HepG2 (cell line): ENCODE measurements around the gene ARFGAP1. TPM values are rescaled to one million over a fixed set of nuclear protein-coding genes. Genes with fewer than 3 reads are reported as not detected.

Experiments used
- ATAC-seq: fragments of 200-7000 bp; cut with Tn5 transposase; 3 replicates; pipeline ENCODE4 v1.9.1; 2020; ENCODE audit warnings: mild to moderate bottlenecking, moderate library complexity
- BruUV-seq: library from RNA; stranded (reverse); fragments of 400-500 nt; replicated peaks from 2 replicates; lab custom pipeline; 2021; lab: Mats Ljungman, UMichigan
- CTCF ChIA-PET: fragments of 300-600 bp; formaldehyde crosslinking; extraction: SDS; loops from one replicate; lab custom pipeline; 2021; ENCODE audit warnings: low total read pairs, inconsistent platforms, low intra/inter-chr PET ratio; lab: Yijun Ruan, JAX
- POLR2A ChIA-PET: fragments of 350-600 bp; sonication (Branson Sonifier 250); formaldehyde crosslinking; loops from one replicate; lab custom pipeline; 2020; ENCODE audit warnings: antibody characterized with exemption, inconsistent platforms; lab: Yijun Ruan, JAX
- DNase-seq: peaks from one replicate; pipeline ENCODE4 v3.0.0-alpha.2; 2015; ENCODE audit warnings: low spot score
- FAIRE-seq: peaks from 3 replicates; lab custom pipeline; 2011; peaks lifted over from hg19 to GRCh38; lab: Jason Lieb, UNC
- H2AFZ ChIP-seq: one replicate; pipeline ENCODE4 v1.6.1; 2011; ENCODE audit warnings: low read length, inconsistent platforms
- H3K27ac ChIP-seq: fragments of 300-600 bp; 3 replicates; pipeline ENCODE4 v1.8.0; 2011; ENCODE audit warnings: mixed run types, mild to moderate bottlenecking, mixed read lengths, low read length, inconsistent platforms; ENCODE audit not compliant: insufficient read depth; ENCODE audit errors: extremely low read length
- H3K27me3 ChIP-seq, 2 experiments: fragments of 200-600 bp in 1 of 2; 2 replicates in 1 of 2; 3 replicates in 1 of 2; pipeline versions ENCODE4 v1.6.0 to v1.8.0; 2011; ENCODE audit warnings: low read length in 2 of 2, mild to moderate bottlenecking in 2 of 2, moderate library complexity in 2 of 2, inconsistent platforms in 1 of 2; ENCODE audit not compliant: insufficient read depth in 2 of 2, control insufficient read depth in 1 of 2
- H3K36me3 ChIP-seq, 2 experiments: fragments of 200-600 bp in 1 of 2; replicated peaks in 1 of 2; 2 replicates in 1 of 2; 3 replicates in 1 of 2; pipeline versions ENCODE4 v1.5.1 to v1.8.0; 2011; ENCODE audit warnings: low read length in 2 of 2, inconsistent platforms in 1 of 2; ENCODE audit not compliant: insufficient read depth in 2 of 2, control insufficient read depth in 1 of 2
- H3K4me1 ChIP-seq: 2 replicates; pipeline ENCODE4 v1.5.1; 2012; ENCODE audit warnings: low read length, inconsistent platforms; ENCODE audit not compliant: insufficient read depth
- H3K4me2 ChIP-seq: 2 replicates; pipeline ENCODE4 v1.6.0; 2011; ENCODE audit warnings: low read depth, low read length, inconsistent platforms
- H3K4me3 ChIP-seq, 3 experiments: fragments of 200-600 bp in 1 of 3; sonication (generic), shearing (Covaris generic) in 1 of 3; replicated peaks in 1 of 3; 2 replicates each; pipeline ENCODE4 v1.5.1; 2011 to 2016; ENCODE audit warnings: low read length in 3 of 3, inconsistent platforms in 2 of 3, low read depth in 2 of 3, mild to moderate bottlenecking in 2 of 3, control low read depth in 1 of 3, mixed read lengths in 1 of 3; ENCODE audit not compliant: insufficient read depth in 1 of 3
- H3K79me2 ChIP-seq: one replicate; pipeline ENCODE4 v1.6.1; 2011; ENCODE audit warnings: low read length, inconsistent platforms; ENCODE audit not compliant: insufficient read depth
- H3K9ac ChIP-seq: 2 replicates; pipeline ENCODE4 v1.6.0; 2011; ENCODE audit warnings: mild to moderate bottlenecking, low read depth, low read length, inconsistent platforms; ENCODE audit not compliant: insufficient read depth
- H3K9me3 ChIP-seq: 2 replicates; pipeline ENCODE4 v1.5.1; 2012; ENCODE audit warnings: mild to moderate bottlenecking, low read length
- H4K20me1 ChIP-seq: 2 replicates; pipeline ENCODE4 v1.6.0; 2011; ENCODE audit warnings: inconsistent platforms, mild to moderate bottlenecking, low read length, moderate library complexity; ENCODE audit not compliant: insufficient read depth
- AGO1 ChIP-seq: fragments of 200-400 bp; formaldehyde crosslinking; IDR thresholded peaks from 2 replicates; pipeline ENCODE4 v1.6.1; 2017; ENCODE audit warnings: mild to moderate bottlenecking, low read depth, low read length, moderate library complexity; ENCODE audit not compliant: poor library complexity, severe bottlenecking
- SMAD9 ChIP-seq: sonication (generic); formaldehyde crosslinking; IDR thresholded peaks from 2 replicates; pipeline ENCODE4 v1.5.1; 2020; ENCODE audit warnings: mild to moderate bottlenecking, missing genetic modification reagents
- ZNF710 ChIP-seq: sonication (generic); formaldehyde crosslinking; IDR thresholded peaks from 2 replicates; pipeline ENCODE4 v1.5.0; 2020; ENCODE audit warnings: mild to moderate bottlenecking, missing genetic modification reagents, borderline replicate concordance
- ZSCAN21 ChIP-seq: sonication (generic); formaldehyde crosslinking; IDR thresholded peaks from 2 replicates; pipeline ENCODE4 v1.8.0; 2022; ENCODE audit warnings: mild to moderate bottlenecking, missing genetic modification reagents, moderate library complexity, borderline replicate concordance
- WGBS: methylation state at CpG from one replicate; pipeline ENCODE4 v1.1.6; 2017; ENCODE audit warnings: low lambda C conversion rate; 5-methylcytosine and 5-hydroxymethylcytosine counted together
- in situ Hi-C: cut with HindIII; loops from 2 replicates; pipeline ENCODE4 v1.10.0; 2017; ENCODE audit warnings: low pct_unique_long_range_greater_than_20kb; ENCODE audit not compliant: extremely low pct_ligation_motif_present
- intact Hi-C: fragments of 100-400 bp; cut with micrococcal nuclease; formaldehyde crosslinking; loops from one replicate; pipeline ENCODE4 v1.10.0; 2022; ENCODE audit not compliant: unreplicated experiment
- polyA plus RNA-seq, 8 experiments: library from polyadenylated mRNA; depleted of rRNA in 3 of 8; stranded (reverse) in 7 of 8; unstranded in 1 of 8; fragments of >200 nt; fragmentation: Illumina TruSeq in 4 of 8; extraction: Trizol in 4 of 8; gene quantifications; 2 replicates each; pipeline versions ENCODE4 v1.2.1 to v1.2.3, GENCODE V29; 2011 to 2016; ENCODE audit warnings: low read depth in 4 of 8, missing spikeins in 1 of 8, mixed read lengths in 1 of 8; ENCODE audit not compliant: insufficient read depth in 1 of 8
- total RNA-seq, 5 experiments: library from RNA; depleted of rRNA; stranded (reverse); fragments of >200 nt; fragmentation: Illumina TruSeq; extraction: Trizol; gene quantifications; 2 replicates each; pipeline ENCODE4 v1.2.3, GENCODE V29; 2016; ENCODE audit warnings: low read depth in 1 of 5

Gene ARFGAP1
- total and polyA plus RNA-seq, 2 of the 13 experiments (the other 11 are each of a cell fraction or from before 2014, with no cell fraction given), result 132 TPM

GRCh38 chr20:63259734-63260460, 12.7 kb upstream of the ARFGAP1 start:
- POLR2A ChIA-PET, result no interaction called here
- 61% methylated on average over 25 of the region's 25 CpGs for WGBS
- H3K27ac ChIP-seq, result no peak overlapping the region
- intact Hi-C loops, result no loop called here
- no peaks in the 10 kb centered on the region for H3K79me2 ChIP-seq
- peaks cover 5% of the 10 kb centered on the region; the same call in 1 of the 2 replicates for H4K20me1 ChIP-seq
- peak; percentile 4; the same call in 1 of the 3 replicates for ATAC-seq
- H3K4me2 ChIP-seq, result no peak overlapping the region
- DNase-seq, result no peak
- BruUV-seq, result no TSS peak
- TF ChIP-seq AGO1 (peak; percentile 9), SMAD9 (CRISPR knock-in tag) (no peak), ZNF710 (CRISPR knock-in tag) (0 out of 2 replicates have a peak, but pooled peaks have one; percentile 27), ZSCAN21 (CRISPR knock-in tag) (peak; percentile 26; the same call in 1 of the 2 replicates)
- TF ChIP-seq, all 625 proteins: peak for 3
- Histone ChIP-seq H3K4me3 (no peak overlapping the region), H3K9ac (no peak overlapping the region), H3K27me3 (peaks cover 33 to 84% of the 10 kb centered on the region in 2 experiments), H3K9me3 (no peaks in the 10 kb centered on the region), H3K4me1 (peaks cover 47% of the 10 kb centered on the region), H2AFZ (no peak overlapping the region), H3K36me3 (no peaks in the 10 kb centered on the region)
- no peak for FAIRE-seq
- CTCF ChIA-PET, result no interaction called here
- in situ Hi-C loops, result no loop called here
